ENCODE measurements around the gene MNX1.
A peak's percentile ranks its signal among the peaks of the same experiment; 100 is the strongest.

MNX1 gene

DNA sequence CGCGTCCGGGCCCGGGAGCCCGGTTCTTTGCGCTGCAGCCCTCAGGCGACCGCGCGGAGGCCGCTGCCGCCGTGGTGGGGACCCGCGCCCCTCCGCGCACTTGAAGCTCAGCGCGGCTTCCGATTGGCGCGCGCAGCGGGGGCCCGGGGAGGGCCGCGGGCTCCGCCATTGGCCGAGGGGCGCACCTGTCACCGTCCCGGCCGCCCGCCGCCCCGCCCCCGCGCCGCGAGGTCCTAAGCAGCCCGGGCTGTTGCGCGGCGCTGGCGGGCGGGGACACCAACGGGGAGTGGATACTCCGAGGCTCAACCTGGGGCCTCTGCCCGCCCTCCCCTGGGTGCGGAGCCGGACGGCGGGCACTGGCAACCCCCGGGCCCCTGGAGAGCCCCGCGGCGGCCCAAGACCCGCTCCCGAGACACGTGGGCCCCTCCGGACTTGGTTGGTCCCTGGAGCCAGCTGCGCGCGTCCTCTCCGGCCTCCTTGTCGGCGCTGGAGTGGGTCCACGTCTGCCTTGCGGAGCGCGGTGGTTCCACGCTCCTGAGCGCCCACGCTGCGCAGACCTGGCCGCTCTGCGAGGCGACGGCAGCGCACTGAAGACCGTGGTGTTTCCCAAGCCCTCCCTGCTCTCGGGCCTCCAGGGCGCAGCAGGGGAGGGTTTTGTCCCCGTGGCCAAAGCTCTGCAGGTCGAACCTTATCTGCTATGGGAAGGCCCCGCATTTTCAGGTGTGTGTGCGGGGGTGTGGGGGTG, at the start of gene MNX1:
MNX1 (minus strand) TSS at position 76 of the 745 bp plus-strand sequence. CDS start 313 bp downstream, outside the sequence.
- no peaks in the 10 kb centered on the region for H3K36me3 ChIP-seq (ENCODE audit: control insufficient read depth, insufficient read depth, low read length)
- peaks cover 1% of the 10 kb centered on the region; the same call in 1 of the 2 replicates for H3K4me1 ChIP-seq (ENCODE audit: control insufficient read depth, insufficient read depth, low read length)
- peak within 1 kb of the TSS; percentile 40; the same call in 1 of the 2 replicates for H3K4me3 ChIP-seq (ENCODE audit: low read length)
- WGBS (ENCODE audit: insufficient coverage, insufficient read length): no CpG with 5 or more reads among the region's 87 CpGs
- H3K27ac ChIP-seq (ENCODE audit: low read length): no peak within 1 kb of the TSS
- DNase-seq (ENCODE audit: low read depth, low spot score): no peak
- H3K9me3 ChIP-seq (ENCODE audit: control insufficient read depth, insufficient read depth, low read length): no peaks in the 10 kb centered on the region
- peaks cover 86% of the 10 kb centered on the region for H3K27me3 ChIP-seq (ENCODE audit: control insufficient read depth, insufficient read depth, low read length)

DNA sequence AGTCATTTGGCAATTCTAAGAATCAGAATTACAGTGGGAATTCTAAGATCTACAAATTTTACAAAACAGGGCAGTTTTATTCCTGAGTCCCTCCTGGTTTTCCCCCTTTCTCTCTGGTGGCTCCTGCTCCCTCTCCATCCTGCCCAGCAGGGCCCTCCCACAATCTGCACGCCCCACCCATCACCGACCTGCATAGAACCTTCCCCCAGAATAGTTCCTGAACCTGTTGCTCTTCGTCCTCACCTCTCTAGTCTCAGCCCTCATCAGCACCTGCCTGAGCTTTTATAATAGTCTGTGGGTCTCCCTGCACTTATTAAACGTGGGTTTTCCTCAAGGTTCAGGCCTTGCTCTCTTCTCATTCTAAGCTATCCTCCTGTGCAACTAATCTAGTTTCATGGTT, 49.1 kb upstream of the MNX1 start:
- Histone ChIP-seq H3K27me3 (ENCODE audit: control insufficient read depth, insufficient read depth, low read length) (no peaks in the 10 kb centered on the region), H3K9me3 (ENCODE audit: control insufficient read depth, insufficient read depth, low read length) (no peaks in the 10 kb centered on the region; the same call in 1 of the 2 replicates), H3K36me3 (ENCODE audit: control insufficient read depth, insufficient read depth, low read length) (no peaks in the 10 kb centered on the region), H3K4me1 (ENCODE audit: control insufficient read depth, insufficient read depth, low read length) (no peaks in the 10 kb centered on the region), H3K27ac (ENCODE audit: low read length) (no peak overlapping the region), H3K4me3 (ENCODE audit: low read length) (no peak overlapping the region)
- WGBS (ENCODE audit: insufficient coverage, insufficient read length): no CpG with 5 or more reads among the region's 4 CpGs
- no peak for DNase-seq (ENCODE audit: low read depth, low spot score)

DNA sequence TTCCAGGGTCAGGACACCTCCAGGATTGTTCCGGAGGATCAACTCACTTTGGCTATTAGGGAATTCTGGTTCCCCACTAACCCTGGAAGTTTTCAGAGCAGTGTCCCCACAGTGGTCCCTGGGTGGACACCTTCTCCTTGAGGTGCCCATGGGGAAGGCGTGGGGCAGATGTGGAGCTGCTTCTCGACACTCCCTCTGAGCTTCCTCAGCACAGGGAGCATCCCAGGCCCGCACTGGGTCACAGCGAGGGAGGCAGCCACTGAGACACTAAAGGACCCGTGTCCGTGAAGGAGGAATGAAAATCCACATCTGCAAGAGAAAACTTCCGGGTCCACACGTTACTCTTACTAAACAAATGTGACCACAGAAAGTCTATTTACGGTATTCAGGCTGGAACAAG, 48.2 kb upstream of the MNX1 start:
- no CpG with 5 or more reads among the region's 10 CpGs for WGBS (ENCODE audit: insufficient coverage, insufficient read length)
- Histone ChIP-seq H3K36me3 (ENCODE audit: control insufficient read depth, insufficient read depth, low read length) (no peaks in the 10 kb centered on the region), H3K27me3 (ENCODE audit: control insufficient read depth, insufficient read depth, low read length) (no peaks in the 10 kb centered on the region), H3K27ac (ENCODE audit: low read length) (no peak overlapping the region), H3K4me1 (ENCODE audit: control insufficient read depth, insufficient read depth, low read length) (no peaks in the 10 kb centered on the region), H3K4me3 (ENCODE audit: low read length) (no peak overlapping the region), H3K9me3 (ENCODE audit: control insufficient read depth, insufficient read depth, low read length) (no peaks in the 10 kb centered on the region; the same call in 1 of the 2 replicates)
- DNase-seq (ENCODE audit: low read depth, low spot score): no peak

DNA sequence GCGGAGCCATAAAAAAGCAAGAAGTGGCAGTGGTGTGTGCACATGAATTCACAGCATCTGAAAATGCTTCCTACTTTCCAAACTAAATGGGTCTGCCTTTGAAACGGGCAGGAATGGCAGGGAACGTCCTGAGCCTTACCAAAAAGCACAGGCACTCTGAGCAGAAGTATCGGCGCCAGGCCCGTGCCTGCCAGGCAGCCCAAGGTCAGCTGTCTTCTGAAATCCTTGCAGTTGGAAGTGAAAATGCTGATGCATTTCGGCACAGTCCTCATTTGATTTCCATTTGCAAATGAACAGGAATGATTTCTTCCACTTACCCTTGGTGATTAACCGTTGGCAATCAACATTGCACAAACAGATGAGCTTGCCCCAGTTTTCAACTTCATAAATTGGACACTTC, 47.6 kb upstream of the MNX1 start:
- H3K9me3 ChIP-seq (ENCODE audit: control insufficient read depth, insufficient read depth, low read length): no peaks in the 10 kb centered on the region; the same call in 1 of the 2 replicates
- no peak for DNase-seq (ENCODE audit: low read depth, low spot score)
- no peaks in the 10 kb centered on the region for H3K36me3 ChIP-seq (ENCODE audit: control insufficient read depth, insufficient read depth, low read length)
- no CpG with 5 or more reads among the region's 8 CpGs for WGBS (ENCODE audit: insufficient coverage, insufficient read length)
- H3K4me1 ChIP-seq (ENCODE audit: control insufficient read depth, insufficient read depth, low read length): no peaks in the 10 kb centered on the region
- H3K27ac ChIP-seq (ENCODE audit: low read length): no peak overlapping the region
- H3K4me3 ChIP-seq (ENCODE audit: low read length): no peak overlapping the region
- no peaks in the 10 kb centered on the region for H3K27me3 ChIP-seq (ENCODE audit: control insufficient read depth, insufficient read depth, low read length)

DNA sequence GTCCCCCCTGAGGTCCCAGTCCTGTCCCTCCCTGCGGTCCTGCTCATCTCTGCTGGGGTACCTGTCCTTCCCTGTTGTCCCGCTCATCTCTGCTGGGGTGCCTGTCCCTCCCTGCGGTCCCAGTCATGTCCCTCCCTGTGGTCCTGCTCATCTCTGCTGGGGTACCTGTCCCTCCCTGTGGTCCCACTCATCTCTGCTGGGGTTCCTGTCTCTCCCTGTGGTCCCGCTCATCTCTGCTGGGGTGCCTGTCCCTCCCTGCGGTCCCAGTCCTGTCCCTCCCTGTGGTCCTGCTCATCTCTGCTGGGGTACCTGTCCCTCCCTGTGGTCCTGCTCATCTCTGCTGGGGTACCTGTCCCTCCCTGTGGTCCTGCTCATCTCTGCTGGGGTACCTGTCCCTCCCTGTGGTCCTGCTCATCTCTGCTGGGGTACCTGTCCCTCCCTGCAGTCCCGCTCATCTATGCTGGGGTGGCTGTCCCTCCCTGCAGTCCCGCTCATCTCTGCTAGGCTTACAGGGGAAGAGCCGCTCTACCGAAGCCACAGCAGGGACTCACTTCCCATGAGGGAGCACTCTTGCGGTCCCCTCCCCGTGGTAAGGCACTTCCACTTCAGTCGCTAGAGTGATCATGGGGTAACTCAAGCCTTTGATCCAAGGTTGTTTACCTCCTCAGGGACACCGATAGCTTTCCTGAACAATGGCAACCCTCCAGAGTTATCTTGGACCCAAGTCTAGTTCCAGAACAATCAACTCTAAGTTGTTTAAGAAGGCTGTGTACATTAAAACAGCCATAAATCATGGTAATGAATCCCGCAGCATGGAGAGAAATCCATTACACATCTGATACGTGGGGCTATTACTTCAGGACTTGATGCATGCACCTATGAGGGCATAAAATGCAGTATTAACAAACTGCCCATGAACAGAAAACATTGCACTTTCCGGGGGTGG, 46.8 kb upstream of the MNX1 start:
- H3K27ac ChIP-seq (ENCODE audit: low read length): no peak overlapping the region
- H3K9me3 ChIP-seq (ENCODE audit: control insufficient read depth, insufficient read depth, low read length): no peaks in the 10 kb centered on the region; the same call in 1 of the 2 replicates
- no peaks in the 10 kb centered on the region for H3K36me3 ChIP-seq (ENCODE audit: control insufficient read depth, insufficient read depth, low read length)
- no CpG with 5 or more reads among the region's 16 CpGs for WGBS (ENCODE audit: insufficient coverage, insufficient read length)
- H3K4me3 ChIP-seq (ENCODE audit: low read length): no peak overlapping the region
- no peaks in the 10 kb centered on the region for H3K27me3 ChIP-seq (ENCODE audit: control insufficient read depth, insufficient read depth, low read length)
- DNase-seq (ENCODE audit: low read depth, low spot score): no peak
- H3K4me1 ChIP-seq (ENCODE audit: control insufficient read depth, insufficient read depth, low read length): no peaks in the 10 kb centered on the region

DNA sequence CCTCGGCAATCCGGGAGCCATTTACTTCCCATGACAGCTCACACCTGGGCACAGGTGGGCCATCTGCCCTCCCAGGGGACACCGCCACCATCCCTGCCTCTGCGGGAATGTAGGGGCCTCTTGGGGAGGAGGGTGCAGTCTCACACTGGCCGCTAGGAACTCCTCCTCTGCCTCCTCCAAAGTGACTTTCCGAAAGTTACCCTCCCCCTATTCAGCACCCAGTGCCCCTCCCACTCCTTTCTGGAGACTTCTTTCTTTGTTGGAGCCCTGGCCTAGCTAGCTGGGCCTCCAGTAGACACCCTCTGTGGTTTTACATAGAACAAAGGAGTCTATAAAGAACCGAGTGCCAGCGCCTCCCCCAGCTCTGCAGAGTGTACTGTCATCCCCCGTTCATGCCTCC, 45.8 kb upstream of the MNX1 start:
- no peak for DNase-seq (ENCODE audit: low read depth, low spot score)
- H3K27me3 ChIP-seq (ENCODE audit: control insufficient read depth, insufficient read depth, low read length): no peaks in the 10 kb centered on the region
- no peaks in the 10 kb centered on the region for H3K9me3 ChIP-seq (ENCODE audit: control insufficient read depth, insufficient read depth, low read length)
- H3K4me3 ChIP-seq (ENCODE audit: low read length): no peak overlapping the region
- no peaks in the 10 kb centered on the region for H3K4me1 ChIP-seq (ENCODE audit: control insufficient read depth, insufficient read depth, low read length)
- H3K36me3 ChIP-seq (ENCODE audit: control insufficient read depth, insufficient read depth, low read length): no peaks in the 10 kb centered on the region
- H3K27ac ChIP-seq (ENCODE audit: low read length): no peak overlapping the region
- WGBS (ENCODE audit: insufficient coverage, insufficient read length): no CpG with 5 or more reads among the region's 9 CpGs

DNA sequence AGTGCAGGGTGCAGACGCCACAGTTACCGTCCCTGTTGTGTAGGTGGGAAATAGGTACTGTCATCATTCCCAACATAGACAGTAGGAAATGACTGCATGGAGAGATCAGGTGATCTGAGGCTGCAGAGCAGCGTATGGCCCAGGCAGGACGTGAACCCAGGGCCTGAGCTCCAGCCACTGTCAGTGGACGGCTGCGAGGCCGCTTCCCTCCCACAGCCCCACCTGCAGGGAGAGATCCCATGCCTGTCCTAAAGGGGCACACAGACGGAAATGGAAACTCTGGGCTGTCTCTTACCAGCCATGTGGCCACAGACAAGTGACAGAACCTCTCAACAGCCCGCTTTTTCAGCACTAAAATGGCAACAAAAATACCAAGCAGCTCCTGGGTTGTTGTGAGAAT, 44.5 kb upstream of the MNX1 start:
- no CpG with 5 or more reads among the region's 9 CpGs for WGBS (ENCODE audit: insufficient coverage, insufficient read length)
- no peak for DNase-seq (ENCODE audit: low read depth, low spot score)

DNA sequence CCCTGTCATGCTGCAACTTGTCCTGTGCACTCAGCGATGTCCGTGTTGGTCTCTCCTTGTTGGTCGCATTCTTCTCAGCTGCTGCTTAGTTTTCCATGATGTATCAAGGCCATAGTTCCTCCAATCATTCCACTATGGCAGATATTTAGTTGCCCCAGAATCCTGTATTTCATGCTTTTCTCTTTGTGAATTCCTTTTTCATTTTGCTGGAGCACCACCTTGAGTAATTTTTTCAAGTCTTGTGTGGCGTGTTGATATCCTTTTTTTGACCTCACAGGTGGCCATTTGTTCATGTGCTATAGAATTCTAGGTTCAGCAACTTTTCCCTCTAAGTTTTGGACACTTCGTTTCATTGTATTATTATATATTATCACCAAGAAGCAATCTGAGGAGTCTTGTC, 42.7 kb upstream of the MNX1 start:
- no peak overlapping the region for H3K4me3 ChIP-seq (ENCODE audit: low read length)
- H3K27me3 ChIP-seq (ENCODE audit: control insufficient read depth, insufficient read depth, low read length): no peaks in the 10 kb centered on the region

More for the DNA sequence above, 44.5 kb upstream of the MNX1 start:
- no peak overlapping the region for H3K27ac ChIP-seq (ENCODE audit: low read length)
- no peaks in the 10 kb centered on the region for H3K27me3 ChIP-seq (ENCODE audit: control insufficient read depth, insufficient read depth, low read length)
- no peaks in the 10 kb centered on the region for H3K9me3 ChIP-seq (ENCODE audit: control insufficient read depth, insufficient read depth, low read length)
- no peak overlapping the region for H3K4me3 ChIP-seq (ENCODE audit: low read length)
- no peaks in the 10 kb centered on the region for H3K4me1 ChIP-seq (ENCODE audit: control insufficient read depth, insufficient read depth, low read length)
- no peaks in the 10 kb centered on the region for H3K36me3 ChIP-seq (ENCODE audit: control insufficient read depth, insufficient read depth, low read length)

DNA sequence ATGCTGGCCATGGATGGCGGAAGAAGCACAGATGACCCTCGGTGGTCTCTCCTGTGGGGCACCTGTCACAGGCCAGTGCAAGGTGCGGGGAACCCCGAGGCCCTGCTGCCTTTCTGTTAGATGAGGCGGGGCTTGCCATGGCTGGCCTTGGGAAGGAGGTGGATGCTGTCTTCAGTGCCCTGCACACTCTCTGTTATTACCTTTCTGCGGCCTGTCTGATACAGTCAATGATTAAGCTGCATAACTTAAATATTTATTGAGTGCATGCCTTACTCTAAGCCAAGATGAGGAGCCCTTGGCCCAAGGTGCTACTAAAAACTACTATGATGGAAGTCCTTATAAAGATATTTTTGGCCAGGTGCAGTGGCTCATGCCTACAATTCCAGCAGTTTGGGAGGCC, 36.7 kb upstream of the MNX1 start:
- H3K27me3 ChIP-seq (ENCODE audit: control insufficient read depth, insufficient read depth, low read length): no peaks in the 10 kb centered on the region

More for the DNA sequence above, 42.7 kb upstream of the MNX1 start:
- no peaks in the 10 kb centered on the region for H3K4me1 ChIP-seq (ENCODE audit: control insufficient read depth, insufficient read depth, low read length)
- no peaks in the 10 kb centered on the region for H3K9me3 ChIP-seq (ENCODE audit: control insufficient read depth, insufficient read depth, low read length)
- WGBS (ENCODE audit: insufficient coverage, insufficient read length): no CpG with 5 or more reads among the region's 5 CpGs
- no peak overlapping the region for H3K27ac ChIP-seq (ENCODE audit: low read length)
- H3K36me3 ChIP-seq (ENCODE audit: control insufficient read depth, insufficient read depth, low read length): no peaks in the 10 kb centered on the region
- no peak for DNase-seq (ENCODE audit: low read depth, low spot score)

DNA sequence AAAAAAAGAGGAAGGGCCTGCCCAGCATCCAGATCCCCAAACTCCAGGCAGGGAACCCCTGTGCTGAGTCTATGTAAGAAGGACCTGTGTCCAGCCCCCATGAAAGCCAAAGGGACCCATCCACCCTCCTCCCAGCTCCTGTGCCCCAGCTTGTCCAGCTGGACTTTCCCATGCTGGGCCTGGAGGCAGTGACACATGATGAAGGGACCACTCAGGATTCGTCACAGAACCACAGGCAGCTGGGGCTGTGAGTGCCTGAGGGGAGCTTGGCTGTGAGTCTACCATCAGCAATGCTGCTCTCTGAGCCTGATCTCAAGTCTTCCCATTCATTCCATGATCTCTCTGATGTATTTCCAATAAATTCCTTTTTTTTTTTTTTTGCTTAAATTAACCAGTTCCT, 36.2 kb upstream of the MNX1 start:
- WGBS (ENCODE audit: insufficient coverage, insufficient read length): no CpG with 5 or more reads among the region's 1 CpG
- no peaks in the 10 kb centered on the region for H3K4me1 ChIP-seq (ENCODE audit: control insufficient read depth, insufficient read depth, low read length)
- H3K4me3 ChIP-seq (ENCODE audit: low read length): no peak overlapping the region
- no peak for DNase-seq (ENCODE audit: low read depth, low spot score)
- no peaks in the 10 kb centered on the region for H3K36me3 ChIP-seq (ENCODE audit: control insufficient read depth, insufficient read depth, low read length)
- H3K27ac ChIP-seq (ENCODE audit: low read length): no peak overlapping the region
- no peaks in the 10 kb centered on the region for H3K9me3 ChIP-seq (ENCODE audit: control insufficient read depth, insufficient read depth, low read length)
- H3K27me3 ChIP-seq (ENCODE audit: control insufficient read depth, insufficient read depth, low read length): no peaks in the 10 kb centered on the region

More for the DNA sequence above, 36.7 kb upstream of the MNX1 start:
- WGBS (ENCODE audit: insufficient coverage, insufficient read length): no CpG with 5 or more reads among the region's 6 CpGs
- H3K9me3 ChIP-seq (ENCODE audit: control insufficient read depth, insufficient read depth, low read length): no peaks in the 10 kb centered on the region
- H3K27ac ChIP-seq (ENCODE audit: low read length): no peak overlapping the region
- no peaks in the 10 kb centered on the region for H3K36me3 ChIP-seq (ENCODE audit: control insufficient read depth, insufficient read depth, low read length)
- no peaks in the 10 kb centered on the region for H3K4me1 ChIP-seq (ENCODE audit: control insufficient read depth, insufficient read depth, low read length)
- no peak overlapping the region for H3K4me3 ChIP-seq (ENCODE audit: low read length)
- DNase-seq (ENCODE audit: low read depth, low spot score): no peak

Data from iPS DF 6.9 (cell line).